Ishikawa (cell line): Measurements from ENCODE around the gene FBRSL1.

Experiments used
- CEBPB ChIP-seq: IDR thresholded peaks from 2 replicates; pipeline ENCODE4 v1.6.1; 2012
- CREB1 ChIP-seq: IDR thresholded peaks from 2 replicates; pipeline ENCODE4 v1.6.1; 2012; ENCODE audit warnings: low read depth
- EGR1 ChIP-seq: IDR thresholded peaks from 2 replicates; pipeline ENCODE4 v1.6.1; 2012
- EP300 ChIP-seq: IDR thresholded peaks from 2 replicates; pipeline ENCODE4 v1.6.1; 2012; ENCODE audit warnings: borderline replicate concordance
- FOXM1 ChIP-seq: IDR thresholded peaks from 2 replicates; pipeline ENCODE4 v1.6.1; 2012; ENCODE audit warnings: low read depth, borderline replicate concordance
- NFIC ChIP-seq: IDR thresholded peaks from 2 replicates; pipeline ENCODE4 v1.6.1; 2012
- RAD21 ChIP-seq: IDR thresholded peaks from 2 replicates; pipeline ENCODE4 v1.6.1; 2012; ENCODE audit warnings: low read depth
- TAF1 ChIP-seq: IDR thresholded peaks from 2 replicates; pipeline ENCODE4 v1.6.1; 2012; ENCODE audit warnings: low read depth, mild to moderate bottlenecking
- TCF12 ChIP-seq: IDR thresholded peaks from 2 replicates; pipeline ENCODE4 v1.6.1; 2012; ENCODE audit warnings: low read depth
- TEAD4 ChIP-seq: IDR thresholded peaks from 2 replicates; pipeline ENCODE4 v1.6.1; 2012
- YY1 ChIP-seq: IDR thresholded peaks from 2 replicates; pipeline ENCODE4 v1.6.1; 2012; ENCODE audit warnings: low read depth
- ZBTB7A ChIP-seq: IDR thresholded peaks from 2 replicates; pipeline ENCODE4 v1.6.1; 2012; ENCODE audit warnings: low read depth
- TF ChIP-seq, protein P1 (sequence below): IDR thresholded peaks from 2 replicates; pipeline ENCODE4 v1.6.1; 2012
- TF ChIP-seq, protein P2 (sequence below): IDR thresholded peaks from 2 replicates; pipeline ENCODE4 v1.6.1; 2012
- TF ChIP-seq, protein P3 (sequence below): IDR thresholded peaks from 2 replicates; pipeline ENCODE4 v1.6.1; 2012; ENCODE audit warnings: low read depth, mild to moderate bottlenecking

FBRSL1 gene

DNA sequence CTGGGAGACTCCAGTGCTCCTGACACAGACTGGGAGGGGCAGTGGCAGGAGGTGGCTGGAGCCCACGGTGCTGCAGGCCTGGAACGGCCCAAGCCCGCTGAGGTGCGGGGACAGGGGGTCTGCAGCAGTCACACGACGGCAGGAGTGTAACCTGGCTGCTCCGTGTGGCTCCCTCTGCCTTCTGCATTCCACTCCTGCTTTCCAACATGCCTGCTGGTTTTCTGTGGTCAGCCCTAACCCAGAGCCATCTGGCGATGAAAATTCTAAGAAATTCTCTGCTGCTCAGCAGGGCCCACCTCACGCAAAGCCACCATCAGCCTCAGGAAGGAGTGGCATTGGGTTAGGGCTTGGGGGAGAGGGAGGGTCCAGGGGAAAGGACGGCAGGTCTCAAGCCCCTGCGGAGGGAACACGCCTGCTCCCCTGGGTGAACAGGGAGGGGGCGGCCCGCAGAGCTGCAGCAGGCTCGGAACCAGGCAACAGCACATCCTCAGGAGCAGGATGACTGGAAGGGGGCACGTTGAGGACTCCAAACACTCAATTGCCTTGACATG lies 5.0 kb upstream of the FBRSL1 start:
- TF ChIP-seq CREB1 (no peak), TAF1 (no peak), RAD21 (no peak), EP300 (no peak), NFIC (no peak), FOXM1 (no peak)
- TF ChIP-seq, protein P1, sequence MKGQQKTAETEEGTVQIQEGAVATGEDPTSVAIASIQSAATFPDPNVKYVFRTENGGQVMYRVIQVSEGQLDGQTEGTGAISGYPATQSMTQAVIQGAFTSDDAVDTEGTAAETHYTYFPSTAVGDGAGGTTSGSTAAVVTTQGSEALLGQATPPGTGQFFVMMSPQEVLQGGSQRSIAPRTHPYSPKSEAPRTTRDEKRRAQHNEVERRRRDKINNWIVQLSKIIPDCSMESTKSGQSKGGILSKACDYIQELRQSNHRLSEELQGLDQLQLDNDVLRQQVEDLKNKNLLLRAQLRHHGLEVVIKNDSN = no peak
- TF ChIP-seq, protein P2, sequence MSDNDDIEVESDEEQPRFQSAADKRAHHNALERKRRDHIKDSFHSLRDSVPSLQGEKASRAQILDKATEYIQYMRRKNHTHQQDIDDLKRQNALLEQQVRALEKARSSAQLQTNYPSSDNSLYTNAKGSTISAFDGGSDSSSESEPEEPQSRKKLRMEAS = no peak

DNA sequence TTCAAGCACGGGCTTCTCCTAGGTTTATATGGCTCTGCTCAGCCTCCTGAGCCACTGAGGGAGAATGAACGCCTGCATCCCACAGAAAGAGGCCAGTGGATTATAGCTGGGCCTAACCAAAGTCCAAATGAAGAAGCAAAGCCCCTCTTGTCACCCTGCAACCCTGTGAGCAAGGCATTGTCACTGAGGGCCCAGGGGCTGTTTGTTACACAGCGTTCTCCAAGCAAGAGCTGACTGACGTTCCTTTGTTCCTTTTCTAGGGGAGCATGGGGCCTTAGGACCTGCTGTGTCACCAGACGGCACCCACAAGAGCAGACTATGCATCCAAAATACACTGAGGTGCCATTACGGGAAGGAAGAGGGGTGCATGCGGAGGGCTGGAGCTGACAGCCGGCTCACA lies 4.3 kb upstream of the FBRSL1 start:
- TF ChIP-seq EP300 (no peak), EGR1 (no peak), CEBPB (no peak), ZBTB7A (no peak), RAD21 (no peak), CREB1 (no peak), FOXM1 (no peak), TAF1 (no peak), TEAD4 (no peak), YY1 (no peak), TCF12 (no peak), NFIC (no peak)
- TF ChIP-seq, protein P1 = no peak
- TF ChIP-seq, protein P2 = no peak

DNA sequence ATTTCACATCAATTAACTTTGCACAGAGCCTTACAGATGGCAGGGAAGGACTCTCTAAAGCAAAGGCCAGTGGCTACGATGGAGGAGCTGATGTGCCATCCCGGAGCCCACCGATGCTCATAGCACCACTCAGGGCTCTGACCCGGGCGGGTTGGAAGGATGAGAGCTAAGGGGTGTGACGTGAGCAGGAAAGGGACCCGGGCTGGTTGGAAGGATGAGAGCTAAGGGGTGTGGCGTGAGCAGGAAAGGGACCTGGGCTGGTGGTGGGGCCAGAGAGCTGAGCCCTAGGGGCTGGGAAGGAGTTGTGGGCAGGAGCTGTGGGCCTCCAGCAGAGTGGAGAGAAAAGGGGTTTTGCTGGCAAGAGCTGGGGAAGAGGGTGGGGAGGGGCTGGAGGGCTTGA lies 3.8 kb upstream of the FBRSL1 start:
- TF ChIP-seq, protein P3, sequence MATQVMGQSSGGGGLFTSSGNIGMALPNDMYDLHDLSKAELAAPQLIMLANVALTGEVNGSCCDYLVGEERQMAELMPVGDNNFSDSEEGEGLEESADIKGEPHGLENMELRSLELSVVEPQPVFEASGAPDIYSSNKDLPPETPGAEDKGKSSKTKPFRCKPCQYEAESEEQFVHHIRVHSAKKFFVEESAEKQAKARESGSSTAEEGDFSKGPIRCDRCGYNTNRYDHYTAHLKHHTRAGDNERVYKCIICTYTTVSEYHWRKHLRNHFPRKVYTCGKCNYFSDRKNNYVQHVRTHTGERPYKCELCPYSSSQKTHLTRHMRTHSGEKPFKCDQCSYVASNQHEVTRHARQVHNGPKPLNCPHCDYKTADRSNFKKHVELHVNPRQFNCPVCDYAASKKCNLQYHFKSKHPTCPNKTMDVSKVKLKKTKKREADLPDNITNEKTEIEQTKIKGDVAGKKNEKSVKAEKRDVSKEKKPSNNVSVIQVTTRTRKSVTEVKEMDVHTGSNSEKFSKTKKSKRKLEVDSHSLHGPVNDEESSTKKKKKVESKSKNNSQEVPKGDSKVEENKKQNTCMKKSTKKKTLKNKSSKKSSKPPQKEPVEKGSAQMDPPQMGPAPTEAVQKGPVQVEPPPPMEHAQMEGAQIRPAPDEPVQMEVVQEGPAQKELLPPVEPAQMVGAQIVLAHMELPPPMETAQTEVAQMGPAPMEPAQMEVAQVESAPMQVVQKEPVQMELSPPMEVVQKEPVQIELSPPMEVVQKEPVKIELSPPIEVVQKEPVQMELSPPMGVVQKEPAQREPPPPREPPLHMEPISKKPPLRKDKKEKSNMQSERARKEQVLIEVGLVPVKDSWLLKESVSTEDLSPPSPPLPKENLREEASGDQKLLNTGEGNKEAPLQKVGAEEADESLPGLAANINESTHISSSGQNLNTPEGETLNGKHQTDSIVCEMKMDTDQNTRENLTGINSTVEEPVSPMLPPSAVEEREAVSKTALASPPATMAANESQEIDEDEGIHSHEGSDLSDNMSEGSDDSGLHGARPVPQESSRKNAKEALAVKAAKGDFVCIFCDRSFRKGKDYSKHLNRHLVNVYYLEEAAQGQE = no peak
- TF ChIP-seq EGR1 (no peak), EP300 (no peak), TCF12 (no peak), CREB1 (no peak), RAD21 (no peak), FOXM1 (no peak), ZBTB7A (no peak), TEAD4 (no peak), NFIC (no peak), CEBPB (no peak), YY1 (no peak), TAF1 (no peak)
- TF ChIP-seq, protein P2 = no peak
- TF ChIP-seq, protein P1 = no peak

DNA sequence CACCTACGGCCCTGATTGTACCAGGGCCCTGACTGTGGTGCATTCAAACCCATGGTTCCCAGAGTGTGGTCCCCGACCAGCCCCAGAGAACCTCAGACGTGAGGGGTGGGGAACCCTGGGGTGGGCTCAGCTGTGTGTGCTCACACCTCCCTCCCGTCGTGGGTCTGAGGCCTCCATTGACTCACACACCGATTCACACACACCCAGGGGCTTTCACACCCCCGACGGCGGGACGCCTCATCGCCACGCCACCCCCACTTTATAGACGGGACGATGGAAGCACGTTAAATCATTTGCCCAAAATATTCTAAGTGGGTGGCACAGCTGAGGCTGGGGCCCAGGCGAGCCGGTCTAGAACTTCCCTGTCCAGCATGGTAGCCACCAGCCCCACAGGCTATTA lies 3.4 kb upstream of the FBRSL1 start:
- TF ChIP-seq, protein P1 = no peak
- TF ChIP-seq YY1 = no peak
- TF ChIP-seq TEAD4 = no peak
- no peak for TF ChIP-seq NFIC
- TF ChIP-seq TAF1 = no peak
- no peak for TF ChIP-seq EGR1
- TF ChIP-seq CEBPB = no peak
- no peak for TF ChIP-seq FOXM1
- TF ChIP-seq CREB1 = no peak
- TF ChIP-seq, protein P2 = no peak
- TF ChIP-seq EP300 = no peak
- TF ChIP-seq, protein P3 = no peak
- TF ChIP-seq RAD21 = no peak
- TF ChIP-seq TCF12 = no peak
- no peak for TF ChIP-seq ZBTB7A
